ENCODE data around the gene MYMX.
A peak's percentile ranks its signal among the peaks of the same experiment; 100 is the strongest.

MYMX gene

DNA sequence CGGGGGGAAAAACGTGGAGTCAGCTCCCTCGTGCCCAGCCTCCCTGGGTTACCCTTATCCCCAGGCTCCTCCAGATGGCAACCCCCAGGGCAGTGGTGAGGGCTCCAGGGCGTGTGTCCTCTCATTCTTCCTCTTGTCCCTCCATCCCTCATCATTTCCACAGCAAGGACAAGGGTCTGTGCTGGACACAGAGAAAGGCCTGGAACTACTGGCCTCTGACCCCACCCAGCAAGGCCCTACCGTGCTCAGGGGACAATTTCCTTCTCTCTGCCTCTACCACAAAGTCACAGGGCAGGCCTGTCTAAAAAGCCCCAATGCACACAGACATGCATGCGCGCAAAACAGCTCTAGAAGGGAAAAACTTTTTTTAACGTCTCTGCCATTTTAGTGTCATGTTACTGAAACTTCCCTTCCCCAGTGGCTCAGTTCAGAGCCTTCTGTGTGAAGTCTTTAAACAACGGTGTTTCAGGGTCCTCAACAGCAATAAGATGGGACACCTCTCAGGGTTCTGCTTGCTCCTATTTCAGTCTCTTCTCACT, 41.7 kb downstream of the MYMX start:
- Histone ChIP-seq H4K20me1 (ENCODE audit: insufficient read depth, low read length) (peaks cover 40% of the 10 kb centered on the region), H3K79me2 (ENCODE audit: low read length) (peaks cover 63% of the 10 kb centered on the region), H3K4me1 (ENCODE audit: low read length) (peaks cover 66% of the 10 kb centered on the region), H3K9me3 (ENCODE audit: insufficient read depth, low read length) (no peaks in the 10 kb centered on the region), H3K27ac (ENCODE audit: low read length) (peak overlapping the region; percentile 94), H3K27me3 (ENCODE audit: low read depth, low read length) (no peaks in the 10 kb centered on the region), H2AFZ (ENCODE audit: low read depth, low read length) (no peak overlapping the region), H3K9ac (ENCODE audit: low read length) (peak overlapping the region; percentile 99), H3K4me2 (ENCODE audit: low read length) (peak overlapping the region; percentile 99), H3K4me3 (ENCODE audit: low read length) (peak overlapping the region; percentile 84), H3K36me3 (replicated peaks; ENCODE audit: low read depth, low read length) (peaks cover 71% of the 10 kb centered on the region)
- no peak for TF ChIP-seq EZH2phosphoT487 (IDR thresholded peaks at IDR 0.05; ENCODE audit: low read depth)
- TF ChIP-seq, protein P1, sequence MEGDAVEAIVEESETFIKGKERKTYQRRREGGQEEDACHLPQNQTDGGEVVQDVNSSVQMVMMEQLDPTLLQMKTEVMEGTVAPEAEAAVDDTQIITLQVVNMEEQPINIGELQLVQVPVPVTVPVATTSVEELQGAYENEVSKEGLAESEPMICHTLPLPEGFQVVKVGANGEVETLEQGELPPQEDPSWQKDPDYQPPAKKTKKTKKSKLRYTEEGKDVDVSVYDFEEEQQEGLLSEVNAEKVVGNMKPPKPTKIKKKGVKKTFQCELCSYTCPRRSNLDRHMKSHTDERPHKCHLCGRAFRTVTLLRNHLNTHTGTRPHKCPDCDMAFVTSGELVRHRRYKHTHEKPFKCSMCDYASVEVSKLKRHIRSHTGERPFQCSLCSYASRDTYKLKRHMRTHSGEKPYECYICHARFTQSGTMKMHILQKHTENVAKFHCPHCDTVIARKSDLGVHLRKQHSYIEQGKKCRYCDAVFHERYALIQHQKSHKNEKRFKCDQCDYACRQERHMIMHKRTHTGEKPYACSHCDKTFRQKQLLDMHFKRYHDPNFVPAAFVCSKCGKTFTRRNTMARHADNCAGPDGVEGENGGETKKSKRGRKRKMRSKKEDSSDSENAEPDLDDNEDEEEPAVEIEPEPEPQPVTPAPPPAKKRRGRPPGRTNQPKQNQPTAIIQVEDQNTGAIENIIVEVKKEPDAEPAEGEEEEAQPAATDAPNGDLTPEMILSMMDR (IDR thresholded peaks at IDR 0.05; ENCODE audit: low read depth, low read length) = no peak

DNA sequence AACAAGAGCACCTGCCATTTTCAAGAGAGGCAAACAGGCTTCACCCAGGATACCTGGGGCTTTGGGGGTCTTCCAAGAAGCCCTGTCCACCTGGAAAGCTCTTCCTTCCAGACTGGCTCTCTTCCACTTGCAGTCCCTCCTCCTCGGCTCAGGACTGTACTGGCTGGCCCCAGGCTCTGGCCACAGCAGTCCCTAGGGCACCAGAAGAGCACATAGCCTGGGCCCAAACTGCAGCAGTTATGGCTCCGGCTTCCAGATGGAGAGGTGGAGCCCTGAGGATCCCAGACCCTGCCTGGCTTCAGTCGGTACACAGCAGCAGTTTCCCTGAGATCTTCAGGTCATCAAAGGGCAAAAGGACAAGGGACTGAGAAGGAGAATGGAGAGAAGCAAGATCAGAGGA, 42.2 kb downstream of the MYMX start:
- no peak overlapping the region for H2AFZ ChIP-seq (ENCODE audit: low read depth, low read length)
- peaks cover 67% of the 10 kb centered on the region for H3K79me2 ChIP-seq (ENCODE audit: low read length)
- H3K4me3 ChIP-seq (ENCODE audit: low read length) = peak overlapping the region; percentile 84
- peaks cover 72% of the 10 kb centered on the region for H3K36me3 ChIP-seq (replicated peaks; ENCODE audit: low read depth, low read length)
- peak overlapping the region; percentile 99 for H3K9ac ChIP-seq (ENCODE audit: low read length)
- peak overlapping the region; percentile 94 for H3K27ac ChIP-seq (ENCODE audit: low read length)
- H3K27me3 ChIP-seq (ENCODE audit: low read depth, low read length) = no peaks in the 10 kb centered on the region
- TF ChIP-seq EZH2phosphoT487 (IDR thresholded peaks at IDR 0.05; ENCODE audit: low read depth) = no peak
- TF ChIP-seq, protein P1 (IDR thresholded peaks at IDR 0.05; ENCODE audit: low read depth, low read length) = no peak
- peaks cover 35% of the 10 kb centered on the region for H4K20me1 ChIP-seq (ENCODE audit: insufficient read depth, low read length)
- H3K4me2 ChIP-seq (ENCODE audit: low read length) = peak overlapping the region; percentile 99
- H3K9me3 ChIP-seq (ENCODE audit: insufficient read depth, low read length) = no peaks in the 10 kb centered on the region
- H3K4me1 ChIP-seq (ENCODE audit: low read length) = peaks cover 66% of the 10 kb centered on the region

DNA sequence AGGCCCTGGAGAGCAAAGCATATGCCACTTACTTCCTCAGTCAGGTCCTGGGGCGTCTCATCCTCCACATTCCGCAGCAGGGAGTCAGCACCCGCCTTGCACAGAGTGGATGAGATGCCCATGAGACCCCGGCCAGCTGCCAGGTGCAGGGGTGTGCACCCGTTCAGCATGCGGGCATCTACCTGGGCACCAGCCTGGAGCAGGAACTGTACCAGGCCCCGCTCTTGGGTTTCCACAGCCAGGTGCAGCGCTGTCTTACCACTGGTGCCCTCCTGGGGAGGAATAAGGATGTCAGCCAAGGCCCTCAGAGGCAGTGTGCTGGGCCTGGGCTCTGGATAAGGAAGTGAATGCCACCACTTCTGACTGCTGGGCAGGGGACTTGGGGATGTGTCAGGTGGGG, 43.3 kb downstream of the MYMX start:
- peak overlapping the region; percentile 99 for H3K4me2 ChIP-seq (ENCODE audit: low read length)
- peaks cover 66% of the 10 kb centered on the region for H3K4me1 ChIP-seq (ENCODE audit: low read length)
- H3K27me3 ChIP-seq (ENCODE audit: low read depth, low read length) = no peaks in the 10 kb centered on the region
- no peak overlapping the region for H2AFZ ChIP-seq (ENCODE audit: low read depth, low read length)
- H3K36me3 ChIP-seq (replicated peaks; ENCODE audit: low read depth, low read length) = peaks cover 74% of the 10 kb centered on the region
- H3K27ac ChIP-seq (ENCODE audit: low read length) = peak overlapping the region; percentile 94
- no peaks in the 10 kb centered on the region for H3K9me3 ChIP-seq (ENCODE audit: insufficient read depth, low read length)
- peak overlapping the region; percentile 84 for H3K4me3 ChIP-seq (ENCODE audit: low read length)
- TF ChIP-seq EZH2phosphoT487 (IDR thresholded peaks at IDR 0.05; ENCODE audit: low read depth) = no peak
- TF ChIP-seq, protein P1 (IDR thresholded peaks at IDR 0.05; ENCODE audit: low read depth, low read length) = no peak
- H3K79me2 ChIP-seq (ENCODE audit: low read length) = peaks cover 76% of the 10 kb centered on the region
- peak overlapping the region; percentile 99 for H3K9ac ChIP-seq (ENCODE audit: low read length)
- H4K20me1 ChIP-seq (ENCODE audit: insufficient read depth, low read length) = peaks cover 26% of the 10 kb centered on the region

DNA sequence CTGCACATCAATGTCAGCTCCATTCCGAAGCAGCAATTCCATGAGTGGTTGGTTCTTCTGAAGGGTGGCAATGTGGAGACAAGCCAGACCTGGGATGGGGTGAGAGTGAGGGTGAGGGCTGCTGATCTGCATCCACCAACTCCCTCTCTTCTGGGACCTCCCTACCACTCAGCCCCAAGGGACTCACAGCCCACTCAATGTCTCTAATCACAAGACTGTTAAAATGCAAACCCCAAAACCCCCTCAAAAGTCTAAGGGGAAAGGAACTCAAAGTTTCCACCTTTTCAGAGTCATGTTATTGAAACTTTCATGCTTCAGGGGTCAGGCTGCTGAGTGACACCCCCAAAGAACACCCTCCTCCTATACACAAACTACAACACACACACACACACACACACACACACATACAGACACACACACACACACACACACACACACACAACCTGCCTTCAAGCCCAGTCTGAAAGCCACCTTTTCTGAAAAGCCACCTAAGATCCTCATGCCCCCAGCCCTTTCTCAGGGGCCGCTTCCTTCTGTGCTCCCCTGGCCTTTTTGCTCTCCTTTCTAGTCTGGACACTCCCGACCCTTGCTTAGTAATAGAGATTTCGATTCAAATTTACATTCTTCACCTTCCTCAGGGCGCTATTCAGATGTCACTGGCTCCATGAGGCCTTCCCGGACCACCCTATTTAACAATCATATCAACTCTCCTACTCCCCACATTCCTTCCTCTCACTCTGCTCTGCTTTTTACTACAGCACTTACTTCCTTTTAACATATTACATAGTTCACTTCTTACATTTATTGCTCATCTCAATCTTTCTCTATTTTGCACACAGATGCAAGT, 43.9 kb downstream of the MYMX start:
- Histone ChIP-seq H2AFZ (ENCODE audit: low read depth, low read length) (no peak overlapping the region), H3K27ac (ENCODE audit: low read length) (peak overlapping the region; percentile 94), H3K27me3 (ENCODE audit: low read depth, low read length) (no peaks in the 10 kb centered on the region), H3K79me2 (ENCODE audit: low read length) (peaks cover 79% of the 10 kb centered on the region), H3K36me3 (replicated peaks; ENCODE audit: low read depth, low read length) (peaks cover 68% of the 10 kb centered on the region), H3K4me2 (ENCODE audit: low read length) (peak overlapping the region; percentile 99), H3K4me1 (ENCODE audit: low read length) (peaks cover 66% of the 10 kb centered on the region), H3K9ac (ENCODE audit: low read length) (peak overlapping the region; percentile 99), H3K9me3 (ENCODE audit: insufficient read depth, low read length) (no peaks in the 10 kb centered on the region), H3K4me3 (ENCODE audit: low read length) (peak overlapping the region; percentile 84), H4K20me1 (ENCODE audit: insufficient read depth, low read length) (peaks cover 25% of the 10 kb centered on the region)
- TF ChIP-seq, protein P1 (IDR thresholded peaks at IDR 0.05; ENCODE audit: low read depth, low read length) = no peak
- TF ChIP-seq EZH2phosphoT487 (IDR thresholded peaks at IDR 0.05; ENCODE audit: low read depth) = no peak
